ENCODE results near the gene KLHL22.

KLHL22 gene

GRCh38 chr22:20441631-20442484, 53.7 kb downstream of the KLHL22 start:
- H3K79me2 ChIP-seq (ENCODE audit: insufficient read depth, low read length) = no peaks in the 10 kb centered on the region
- no peaks in the 10 kb centered on the region for H3K9me3 ChIP-seq (ENCODE audit: low read length)
- no peaks in the 10 kb centered on the region for H3F3A ChIP-seq (ENCODE audit: insufficient read depth, low read length)
- H3K9me2 ChIP-seq (ENCODE audit: low read depth, low read length) = no peaks in the 10 kb centered on the region
- no peak overlapping the region for H3K4me2 ChIP-seq (ENCODE audit: low read length)
- H3K4me3 ChIP-seq (ENCODE audit: low read depth, low read length, poor library complexity, severe bottlenecking) = no peak overlapping the region
- H2AFZ ChIP-seq (ENCODE audit: low read length) = no peak overlapping the region
- no peak overlapping the region for H3K27ac ChIP-seq (ENCODE audit: low read depth, low read length, poor library complexity, severe bottlenecking)
- no peaks in the 10 kb centered on the region for H3K4me1 ChIP-seq (ENCODE audit: insufficient read depth, low read length, severe bottlenecking)
- peaks cover 14% of the 10 kb centered on the region; the same call in 1 of the 2 replicates for H3K36me3 ChIP-seq (ENCODE audit: insufficient read depth, low read length)
- no peak overlapping the region for H3K9ac ChIP-seq (ENCODE audit: low read length)
- no peak for TF ChIP-seq EZH2 (IDR thresholded peaks at IDR 0.05; ENCODE audit: borderline replicate concordance, low read length)
- TF ChIP-seq, protein P1, sequence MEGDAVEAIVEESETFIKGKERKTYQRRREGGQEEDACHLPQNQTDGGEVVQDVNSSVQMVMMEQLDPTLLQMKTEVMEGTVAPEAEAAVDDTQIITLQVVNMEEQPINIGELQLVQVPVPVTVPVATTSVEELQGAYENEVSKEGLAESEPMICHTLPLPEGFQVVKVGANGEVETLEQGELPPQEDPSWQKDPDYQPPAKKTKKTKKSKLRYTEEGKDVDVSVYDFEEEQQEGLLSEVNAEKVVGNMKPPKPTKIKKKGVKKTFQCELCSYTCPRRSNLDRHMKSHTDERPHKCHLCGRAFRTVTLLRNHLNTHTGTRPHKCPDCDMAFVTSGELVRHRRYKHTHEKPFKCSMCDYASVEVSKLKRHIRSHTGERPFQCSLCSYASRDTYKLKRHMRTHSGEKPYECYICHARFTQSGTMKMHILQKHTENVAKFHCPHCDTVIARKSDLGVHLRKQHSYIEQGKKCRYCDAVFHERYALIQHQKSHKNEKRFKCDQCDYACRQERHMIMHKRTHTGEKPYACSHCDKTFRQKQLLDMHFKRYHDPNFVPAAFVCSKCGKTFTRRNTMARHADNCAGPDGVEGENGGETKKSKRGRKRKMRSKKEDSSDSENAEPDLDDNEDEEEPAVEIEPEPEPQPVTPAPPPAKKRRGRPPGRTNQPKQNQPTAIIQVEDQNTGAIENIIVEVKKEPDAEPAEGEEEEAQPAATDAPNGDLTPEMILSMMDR (IDR thresholded peaks at IDR 0.05; ENCODE audit: low read length) = no peak
- no peaks in the 10 kb centered on the region for H3K27me3 ChIP-seq (ENCODE audit: insufficient read depth, low read length)
- no peaks in the 10 kb centered on the region for H4K20me1 ChIP-seq (ENCODE audit: insufficient read depth, low read length)

DNA sequence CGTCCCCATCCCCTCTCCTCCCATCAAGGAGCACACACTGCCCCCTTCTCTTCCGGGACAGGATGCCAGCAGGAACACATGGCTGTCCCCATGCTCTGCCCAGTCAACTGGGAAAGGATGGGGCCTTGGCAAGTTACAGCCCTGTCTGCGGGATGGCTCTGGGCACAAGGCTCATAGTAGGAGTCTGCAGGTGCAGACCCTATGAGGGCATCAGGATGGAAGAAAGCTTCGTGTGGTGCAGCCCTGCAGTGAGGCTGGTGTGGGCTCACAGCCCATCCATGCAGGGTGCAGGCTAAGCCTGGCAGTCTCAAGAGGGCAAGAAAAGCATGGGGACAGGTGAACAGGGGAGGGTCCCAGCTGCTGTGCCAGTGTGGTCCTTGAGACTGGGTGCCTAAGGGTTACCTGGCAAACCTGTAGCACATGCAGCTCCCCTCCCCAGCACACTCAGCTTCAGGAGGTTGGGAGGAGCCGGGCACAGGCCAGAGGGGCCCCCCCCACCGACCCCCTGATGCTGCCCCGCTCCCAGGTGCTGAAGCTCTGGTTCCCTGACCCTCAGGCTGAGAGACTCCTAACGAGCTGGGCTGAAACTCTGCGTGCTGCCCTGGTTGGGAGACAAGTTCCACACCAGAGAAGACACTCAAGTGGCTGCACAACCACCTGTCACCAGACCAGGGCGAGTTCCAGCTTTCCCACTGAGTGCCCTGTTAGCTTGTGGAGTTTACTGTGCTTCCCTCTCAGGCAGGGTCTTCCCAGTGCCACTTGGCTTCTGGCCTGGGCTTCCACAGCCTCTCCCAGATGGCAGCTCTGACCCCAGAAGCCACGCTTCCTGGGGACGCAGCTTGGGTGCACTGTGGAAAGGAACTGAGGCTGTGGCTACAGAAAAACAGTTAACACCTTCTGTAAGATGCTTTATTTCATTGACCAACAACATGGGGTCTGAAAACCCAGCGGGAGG, 54.7 kb downstream of the KLHL22 start:
- H3K9me3 ChIP-seq (ENCODE audit: low read length) = no peaks in the 10 kb centered on the region
- H3K4me3 ChIP-seq (ENCODE audit: low read depth, low read length, poor library complexity, severe bottlenecking) = no peak overlapping the region
- no peaks in the 10 kb centered on the region for H4K20me1 ChIP-seq (ENCODE audit: insufficient read depth, low read length)
- no peaks in the 10 kb centered on the region for H3K27me3 ChIP-seq (ENCODE audit: insufficient read depth, low read length)
- no peak overlapping the region for H3K27ac ChIP-seq (ENCODE audit: low read depth, low read length, poor library complexity, severe bottlenecking)
- H3F3A ChIP-seq (ENCODE audit: insufficient read depth, low read length) = no peaks in the 10 kb centered on the region
- H3K9ac ChIP-seq (ENCODE audit: low read length) = no peak overlapping the region
- no peak overlapping the region for H2AFZ ChIP-seq (ENCODE audit: low read length)
- H3K4me1 ChIP-seq (ENCODE audit: insufficient read depth, low read length, severe bottlenecking) = no peaks in the 10 kb centered on the region
- TF ChIP-seq EZH2 (IDR thresholded peaks at IDR 0.05; ENCODE audit: borderline replicate concordance, low read length) = no peak
- TF ChIP-seq, protein P1 (IDR thresholded peaks at IDR 0.05; ENCODE audit: low read length) = no peak
- H3K4me2 ChIP-seq (ENCODE audit: low read length) = no peak overlapping the region
- no peaks in the 10 kb centered on the region for H3K79me2 ChIP-seq (ENCODE audit: insufficient read depth, low read length)
- peaks cover 9% of the 10 kb centered on the region; the same call in 1 of the 2 replicates for H3K36me3 ChIP-seq (ENCODE audit: insufficient read depth, low read length)
- H3K9me2 ChIP-seq (ENCODE audit: low read depth, low read length) = no peaks in the 10 kb centered on the region

DNA sequence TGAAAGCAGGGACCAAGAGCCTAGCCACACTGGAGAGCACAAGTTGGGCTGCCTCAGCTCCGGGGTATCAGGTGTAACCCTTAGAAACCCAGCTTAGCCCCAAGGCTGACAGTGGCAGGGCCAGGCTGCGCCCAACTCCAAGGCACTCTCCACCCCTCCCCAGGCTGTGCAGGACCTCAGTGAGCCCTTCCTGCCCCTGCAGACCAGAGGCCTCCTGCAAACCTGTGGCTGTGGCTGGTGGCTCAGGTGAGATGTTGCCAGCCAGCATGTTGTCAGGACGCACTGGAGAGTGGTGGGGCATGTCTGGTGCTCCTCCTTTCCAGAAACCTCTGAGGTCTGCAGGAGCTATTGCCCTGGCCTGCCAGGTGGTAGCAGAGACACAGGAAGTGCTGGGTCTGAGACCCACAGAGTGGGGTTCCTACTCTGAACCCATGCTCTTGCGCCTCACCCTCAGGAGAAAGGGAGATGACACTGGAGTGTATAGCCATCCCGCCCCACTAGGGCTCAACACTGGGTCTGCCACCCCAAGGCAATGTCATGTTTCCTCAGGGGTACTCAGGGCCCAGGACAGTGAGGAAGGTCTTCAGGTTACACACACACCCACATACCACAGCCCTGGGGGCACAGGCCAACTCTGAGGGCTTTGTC, 55.5 kb downstream of the KLHL22 start:
- H3K36me3 ChIP-seq (ENCODE audit: insufficient read depth, low read length) = 0 out of 2 replicates have a peak, but pooled peaks cover 7% of the 10 kb centered on the region
- no peaks in the 10 kb centered on the region for H3K79me2 ChIP-seq (ENCODE audit: insufficient read depth, low read length)
- H3K4me3 ChIP-seq (ENCODE audit: low read depth, low read length, poor library complexity, severe bottlenecking) = no peak overlapping the region
- H3F3A ChIP-seq (ENCODE audit: insufficient read depth, low read length) = no peaks in the 10 kb centered on the region
- H3K9me2 ChIP-seq (ENCODE audit: low read depth, low read length) = no peaks in the 10 kb centered on the region
- TF ChIP-seq, protein P1 (IDR thresholded peaks at IDR 0.05; ENCODE audit: low read length) = no peak
- TF ChIP-seq EZH2 (IDR thresholded peaks at IDR 0.05; ENCODE audit: borderline replicate concordance, low read length) = no peak
- H2AFZ ChIP-seq (ENCODE audit: low read length) = no peak overlapping the region
- H4K20me1 ChIP-seq (ENCODE audit: insufficient read depth, low read length) = no peaks in the 10 kb centered on the region
- H3K9me3 ChIP-seq (ENCODE audit: low read length) = no peaks in the 10 kb centered on the region
- H3K4me2 ChIP-seq (ENCODE audit: low read length) = no peak overlapping the region
- no peaks in the 10 kb centered on the region for H3K4me1 ChIP-seq (ENCODE audit: insufficient read depth, low read length, severe bottlenecking)
- H3K9ac ChIP-seq (ENCODE audit: low read length) = no peak overlapping the region
- no peak overlapping the region for H3K27ac ChIP-seq (ENCODE audit: low read depth, low read length, poor library complexity, severe bottlenecking)
- H3K27me3 ChIP-seq (ENCODE audit: insufficient read depth, low read length) = no peaks in the 10 kb centered on the region

Measured in OCI-LY1 (cell line).